SKM-1 treated with dmso at 0.1 percent for 144 hours (cell line): ENCODE data around the gene MCM7.

Experiments used
- DNase-seq: peaks from one replicate; lab custom pipeline; 2025; ENCODE audit not compliant: unreplicated experiment; lab: John Stamatoyannopoulos, UW

MCM7 gene

DNA sequence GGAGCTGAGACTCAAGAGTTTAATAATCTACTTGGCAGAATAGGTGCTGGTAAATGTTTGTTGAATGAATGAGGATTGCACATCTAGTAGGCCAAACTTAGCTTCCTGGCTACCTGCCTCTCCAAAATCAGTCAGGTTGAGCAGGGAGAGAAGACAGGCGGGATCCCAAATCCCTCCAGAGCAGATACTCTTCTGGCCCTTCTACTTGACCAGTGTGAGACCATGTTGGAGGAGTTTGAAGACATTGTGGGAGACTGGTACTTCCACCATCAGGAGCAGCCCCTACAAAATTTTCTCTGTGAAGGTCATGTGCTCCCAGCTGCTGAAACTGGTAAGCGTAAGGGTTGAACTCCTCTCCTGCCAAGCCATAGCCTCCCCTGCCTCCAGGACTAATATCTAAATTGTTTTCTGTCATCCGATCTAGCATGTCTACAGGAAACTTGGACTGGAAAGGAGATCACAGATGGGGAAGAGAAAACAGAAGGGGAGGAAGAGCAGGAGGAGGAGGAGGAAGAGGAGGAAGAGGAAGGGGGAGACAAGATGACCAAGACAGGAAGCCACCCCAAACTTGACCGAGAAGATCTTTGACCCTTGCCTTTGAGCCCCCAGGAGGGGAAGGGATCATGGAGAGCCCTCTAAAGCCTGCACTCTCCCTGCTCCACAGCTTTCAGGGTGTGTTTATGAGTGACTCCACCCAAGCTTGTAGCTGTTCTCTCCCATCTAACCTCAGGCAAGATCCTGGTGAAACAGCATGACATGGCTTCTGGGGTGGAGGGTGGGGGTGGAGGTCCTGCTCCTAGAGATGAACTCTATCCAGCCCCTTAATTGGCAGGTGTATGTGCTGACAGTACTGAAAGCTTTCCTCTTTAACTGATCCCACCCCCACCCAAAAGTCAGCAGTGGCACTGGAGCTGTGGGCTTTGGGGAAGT is 23.4 kb upstream of the MCM7 start:
- no peak for DNase-seq

DNA sequence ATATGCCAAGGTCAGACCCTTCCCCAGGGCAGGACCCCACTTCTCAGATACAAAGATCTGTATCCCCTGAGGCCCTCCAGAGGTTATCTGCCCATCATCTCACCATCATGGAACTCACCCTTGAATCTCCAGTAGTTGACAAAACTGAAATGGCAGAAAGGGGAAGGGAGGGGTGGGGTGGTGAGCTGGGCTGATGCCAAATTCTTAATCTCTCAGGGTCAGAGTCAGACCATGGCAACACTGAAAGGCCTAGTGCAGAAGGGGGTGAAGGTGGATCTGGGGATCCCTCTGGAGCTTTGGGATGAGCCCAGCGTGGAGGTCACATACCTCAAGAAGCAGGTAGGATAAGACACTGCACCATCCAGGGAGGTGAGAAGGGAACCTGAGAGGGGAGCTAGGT is 21.4 kb upstream of the MCM7 start:
- DNase-seq: no peak

DNA sequence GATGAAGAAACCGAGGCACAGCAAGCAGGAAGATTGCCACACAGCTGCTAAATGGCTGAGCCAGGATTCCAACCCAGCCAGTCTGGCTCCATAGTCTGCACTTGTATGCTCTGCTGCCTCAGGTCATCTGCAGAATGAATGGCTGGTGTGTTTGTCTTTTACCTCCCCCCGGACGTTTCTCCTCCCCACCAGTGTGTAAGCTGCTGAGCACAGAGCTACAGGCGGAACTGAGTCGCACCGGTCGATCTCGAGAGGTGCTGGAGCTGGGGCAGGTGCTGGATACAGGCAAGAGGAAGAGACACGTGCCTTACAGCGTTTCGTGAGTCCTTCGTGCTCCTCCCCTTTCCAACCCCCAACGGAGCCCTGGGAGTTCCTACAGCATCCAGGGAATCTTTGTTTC is 20.9 kb upstream of the MCM7 start:
- no peak for DNase-seq

GRCh38 chr7:100120733-100121036 is 19.5 kb upstream of the MCM7 start:
- DNase-seq: no peak

GRCh38 chr7:100119970-100120732 is 19.0 kb upstream of the MCM7 start:
- no peak for DNase-seq

- peak; percentile 94 for DNase-seq
Measured at GRCh38 chr7:100119072-100119969, 18.1 kb upstream of the MCM7 start, which contains the start of the genes CNPY4 and TAF6. Gene CNPY4, plus strand, starts transcription at chr7:100119634. Its CDS starts 111 bp downstream, at chr7:100119745. Gene TAF6, minus strand, starts transcription at chr7:100119358. Its CDS starts 5,149 bp downstream, at chr7:100114209.

GRCh38 chr7:100118388-100119071 is 17.3 kb upstream of the MCM7 start:
- DNase-seq: peak; percentile 38

- DNase-seq: no peak
Measured at GRCh38 chr7:100115026-100115425, 13.8 kb upstream of the MCM7 start.

DNA sequence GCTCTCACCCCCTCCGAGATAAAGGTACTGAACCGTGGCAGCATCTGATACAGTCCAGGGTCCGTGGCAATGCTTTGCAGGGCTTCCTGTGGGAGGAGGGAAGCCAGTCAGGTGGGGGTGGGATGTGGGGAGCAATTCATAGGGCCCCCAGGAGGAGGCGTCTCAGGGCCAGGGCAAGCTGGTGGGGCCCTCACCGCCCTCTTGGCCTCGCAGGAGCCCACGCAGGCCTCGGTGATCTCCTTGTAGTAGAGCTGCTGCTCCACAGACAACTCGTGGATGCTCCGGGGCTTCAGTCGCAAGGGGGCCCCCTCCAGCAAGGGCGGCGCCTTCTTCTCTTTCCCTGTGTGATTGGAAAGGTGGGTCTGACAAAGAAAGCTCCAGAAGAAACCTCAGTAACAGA is 10.7 kb upstream of the MCM7 start:
- no peak for DNase-seq

- DNase-seq: no peak
Measured at GRCh38 chr7:100111156-100111555, 10.0 kb upstream of the MCM7 start.

- DNase-seq: no peak
Measured at GRCh38 chr7:100109521-100110163, 8.4 kb upstream of the MCM7 start.

DNA sequence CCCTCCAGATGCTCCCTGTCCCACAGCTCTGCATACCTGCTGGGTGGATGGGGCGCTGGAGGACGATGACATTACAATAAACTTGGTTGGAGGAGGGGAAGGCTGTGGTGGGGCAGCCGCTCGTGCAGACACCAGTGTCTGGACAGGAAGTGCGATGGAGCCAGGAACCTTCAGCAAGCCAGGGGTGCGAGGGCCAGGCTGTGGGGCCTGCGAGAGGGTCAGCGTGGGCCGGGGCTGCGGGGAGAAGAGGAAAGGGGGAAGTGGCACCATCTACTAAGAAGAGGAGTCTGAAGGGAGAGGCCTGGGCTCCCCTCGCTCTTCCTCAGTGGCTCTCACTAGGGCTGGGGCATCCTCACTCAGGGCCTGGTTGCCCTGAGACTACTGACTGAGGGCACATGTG is 6.7 kb upstream of the MCM7 start:
- DNase-seq: no peak

DNA sequence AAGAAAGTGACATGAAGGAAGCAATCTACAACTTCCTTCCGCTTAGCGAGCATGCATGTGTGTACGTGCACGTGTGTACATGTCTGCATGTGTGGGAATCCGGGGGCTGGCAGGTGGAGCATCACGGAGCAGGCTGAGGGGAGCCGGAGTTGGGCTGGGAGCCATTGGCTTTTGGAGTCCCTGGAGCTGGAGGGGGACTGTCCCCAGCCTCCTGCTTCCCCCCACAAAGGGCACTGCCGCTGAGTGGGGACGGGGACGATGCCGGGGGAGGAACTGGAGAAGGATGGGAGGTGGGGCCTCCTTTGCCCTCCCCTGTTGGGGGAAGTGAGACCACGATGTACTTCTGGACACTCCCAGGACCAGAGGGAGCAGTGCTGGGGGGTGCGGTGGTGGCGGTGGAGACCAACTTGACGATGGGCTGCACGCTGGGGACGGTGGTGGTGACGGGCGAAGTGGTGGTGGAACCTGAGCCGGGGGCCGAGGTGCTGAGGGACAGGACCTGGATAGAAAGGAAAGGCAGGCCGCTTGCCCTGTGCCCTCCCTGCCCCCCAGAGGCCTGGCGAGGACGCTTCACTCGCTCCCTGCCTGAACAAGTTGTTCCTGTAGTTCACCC is 6.0 kb upstream of the MCM7 start:
- no peak for DNase-seq

DNA sequence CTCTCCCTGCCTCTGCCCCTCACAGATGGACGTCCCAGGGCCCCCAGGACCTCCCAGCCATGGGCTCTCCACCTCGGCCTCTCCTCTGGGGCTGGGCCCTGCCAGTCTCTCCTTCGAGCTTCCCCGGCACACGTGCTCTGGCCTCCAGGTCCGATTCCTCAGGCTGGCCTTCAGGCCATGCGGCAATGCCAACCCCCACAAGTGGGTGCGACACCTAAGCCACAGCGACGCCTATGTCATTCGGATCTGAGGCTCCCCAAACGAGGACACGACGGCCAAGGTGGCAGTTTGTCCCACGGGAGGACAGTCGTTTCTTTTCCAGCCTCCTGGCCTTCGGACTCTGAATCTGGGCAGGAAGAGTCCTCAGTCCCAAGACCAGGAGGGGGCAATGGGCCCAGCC is 5.4 kb upstream of the MCM7 start:
- DNase-seq: no peak

GRCh38 chr7:100105534-100105933 is 4.3 kb upstream of the MCM7 start:
- no peak for DNase-seq

GRCh38 chr7:100102950-100103840 is 2.0 kb upstream of the MCM7 start:
- DNase-seq: no peak

DNA sequence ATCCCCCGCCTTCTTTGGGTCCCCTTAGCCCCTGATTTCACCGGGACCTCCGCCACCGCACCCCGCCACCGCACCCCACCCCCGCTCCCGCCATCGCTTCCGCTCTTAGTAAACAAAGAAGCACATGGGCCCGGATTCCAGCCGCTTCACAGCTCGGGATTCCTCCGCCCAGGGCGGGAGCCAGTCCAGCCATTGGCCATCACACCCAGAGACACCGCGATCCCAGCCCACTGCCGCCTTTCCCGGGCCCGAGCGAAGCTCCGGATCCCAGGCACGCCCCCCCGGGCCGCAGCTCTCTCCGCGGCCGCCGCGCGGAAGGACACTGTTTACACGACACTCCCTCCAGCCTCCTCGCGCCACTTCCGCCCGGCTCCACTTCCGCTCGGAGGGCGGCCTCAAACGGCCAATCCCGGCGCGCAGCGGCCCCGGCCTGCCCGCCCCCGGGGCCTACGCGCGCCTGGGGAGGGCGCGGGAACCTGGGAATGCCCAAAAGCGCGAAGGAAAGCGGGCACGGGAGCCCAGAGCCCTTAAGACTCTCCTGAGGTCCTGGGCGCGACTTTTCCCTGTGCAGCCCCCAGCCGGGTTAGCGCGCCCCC is 679 bp downstream of the MCM7 start:
- DNase-seq: peak; percentile 80

DNA sequence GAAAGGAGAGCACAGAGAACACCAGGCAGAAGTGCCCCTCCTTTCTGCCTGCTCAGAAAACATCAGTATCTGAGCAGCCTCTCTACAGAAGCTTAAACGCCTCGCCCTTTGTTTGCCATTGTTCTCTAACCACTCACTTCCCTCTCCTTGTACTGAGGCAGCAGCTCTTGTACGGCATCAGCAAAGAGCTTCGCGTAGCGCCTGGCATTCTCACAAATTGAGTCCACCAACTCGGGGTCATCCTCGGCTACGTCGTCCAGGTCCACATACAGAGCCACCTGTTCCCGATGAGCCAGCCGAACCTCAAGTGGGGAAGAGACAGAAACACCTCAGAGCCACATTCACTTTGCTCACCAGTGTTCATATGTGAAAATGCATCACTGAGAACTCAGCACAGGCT is 1.7 kb downstream of the MCM7 start:
- DNase-seq: no peak
